Heart right ventricle (tissue), 16 donors: ENCODE results near the gene FIGLA. TPM values are rescaled to one million over a fixed set of nuclear protein-coding genes. Genes with fewer than 3 reads are reported as not detected.
A peak's percentile ranks its signal among the peaks of the same experiment; 100 is the strongest.

Experiments
- ATAC-seq, 8 donors: fragments of 200-7000 bp; cut with Tn5 transposase; one replicate each; pipeline ENCODE4 v1.9.1; 2020; ENCODE audit warnings: mild to moderate bottlenecking in 8 of 8, moderate library complexity in 8 of 8, moderate number of reproducible peaks in 1 of 8
- DNase-seq, 2 donors: peaks; one replicate each; pipeline ENCODE4 v3.0.0-alpha.2; 2020
- H3K27ac ChIP-seq, 10 donors: fragments of 200-600 bp; sonication (generic) in 2 of 10; one replicate each; pipeline versions ENCODE4 v1.5.0 to v1.8.0; 2020 to 2022; ENCODE audit warnings: mild to moderate bottlenecking in 3 of 10
- H3K27me3 ChIP-seq, 7 donors: fragments of 200-600 bp; one replicate each; pipeline ENCODE4 v1.8.0; 2021 to 2022; ENCODE audit warnings: mild to moderate bottlenecking in 2 of 7
- H3K36me3 ChIP-seq, 9 donors: fragments of 200-600 bp; sonication (generic) in 1 of 9; one replicate each; pipeline versions ENCODE4 v1.5.0 to v1.8.0; 2020 to 2022; ENCODE audit warnings: mild to moderate bottlenecking in 2 of 9
- H3K4me1 ChIP-seq, 9 donors: fragments of 200-600 bp; sonication (generic) in 1 of 9; one replicate each; pipeline versions ENCODE4 v1.5.0 to v1.8.0; 2020 to 2022; ENCODE audit warnings: mild to moderate bottlenecking in 4 of 9
- H3K4me3 ChIP-seq, 10 donors: fragments of 200-600 bp; sonication (generic) in 2 of 10; one replicate each; pipeline versions ENCODE4 v1.5.0 to v1.8.0; 2020 to 2022; ENCODE audit warnings: mild to moderate bottlenecking in 7 of 10, moderate library complexity in 2 of 10
- H3K9me3 ChIP-seq, 11 donors: fragments of 200-600 bp in 10 of 11; sonication (generic) in 2 of 11; one replicate each; pipeline versions ENCODE4 v1.5.0 to v1.8.0; 2013 to 2022; ENCODE audit warnings: mild to moderate bottlenecking in 2 of 11, control low read depth in 1 of 11, moderate library complexity in 1 of 11
- CTCF ChIP-seq, 9 donors: fragments of 200-600 bp; sonication (generic) in 2 of 9; IDR thresholded peaks; one replicate each; pipeline versions ENCODE4 v1.5.0 to v1.8.0; 2021 to 2022; ENCODE audit warnings: antibody characterized with exemption in 9 of 9, mild to moderate bottlenecking in 5 of 9, moderate library complexity in 1 of 9
- WGBS, 2 donors: extraction: QIAGEN DNeasy Blood & Tissue Kit; methylation state at CpG; one replicate each; pipeline ENCODE4 v1.1.7; 2013; ENCODE audit warnings: inconsistent platforms in 1 of 2; 5-methylcytosine and 5-hydroxymethylcytosine counted together
- intact Hi-C, 10 donors: fragments of 100-400 bp; cut with DNase I; formaldehyde crosslinking; loops; one replicate each; pipeline versions ENCODE4 v1.11.1 to v1.14.2; 2022
- polyA plus RNA-seq, 2 donors: library from polyadenylated mRNA; stranded (reverse); fragments of 200-250 nt; gene quantifications; one replicate each; pipeline ENCODE4 v1.2.3, GENCODE V29; 2013
- total RNA-seq, 10 donors: library from RNA; stranded (reverse); fragmentation: NEBNext Ultra II Directional in 3 of 10; extraction: Animal tissue kit (Norgen Biotek cat#: 25700) in 3 of 10; gene quantifications; one replicate each; pipeline versions ENCODE4 v1.2.1 to v1.2.4, GENCODE V29; 2021 to 2023
- donor health status: Arrhythmogenic right ventricular cardiomyopathy.
- donor health status: ischemic (EF 13 %, LVEDD 7.1; RV severe dilation, severe dysfunction).
- donor health status: healthy with polysubstance abuse.
- donor health status: DM: no; HTN: yes; CAD: no.
- donor health status: DM: no; HTN: no; CAD: no.
- donor health status: ischemic (EF 25% LVEDD 6.9; RV normal size, moderate dysfunction).
- donor health status: ischemic (EF 25% LVEDD 5.7; RV mildly dilated, moderate dysfunction).
- donor health status: healthy.
- donor health status: DM: yes; HTN: yes; CAD: no.
- donor health status: Ischemic cardiomyopathy.
- donor health status: ischemic (EF 35%, LVEDD 5.7; RV mildly dilated, moderate dysfunction).
- donor health status: nonischemic (EF 11% LVEDD 7.7; RV severe dilation, severe dysfunction).
- donor health status: DM: yes; HTN: yes; CAD: no.
- donor health status: PGD.
- donor health status: ischemic (EF 29% LVEDD 5.4; RV normal size, mild dysfunction).
- donor health status: nonischemic (EF 23%, LVEDD 6.1; RV moderate dilation, normal function).

FIGLA gene
- total and polyA plus RNA-seq, 12 donors, result 0.36 to 0.51 TPM; not detected in 10

DNA sequence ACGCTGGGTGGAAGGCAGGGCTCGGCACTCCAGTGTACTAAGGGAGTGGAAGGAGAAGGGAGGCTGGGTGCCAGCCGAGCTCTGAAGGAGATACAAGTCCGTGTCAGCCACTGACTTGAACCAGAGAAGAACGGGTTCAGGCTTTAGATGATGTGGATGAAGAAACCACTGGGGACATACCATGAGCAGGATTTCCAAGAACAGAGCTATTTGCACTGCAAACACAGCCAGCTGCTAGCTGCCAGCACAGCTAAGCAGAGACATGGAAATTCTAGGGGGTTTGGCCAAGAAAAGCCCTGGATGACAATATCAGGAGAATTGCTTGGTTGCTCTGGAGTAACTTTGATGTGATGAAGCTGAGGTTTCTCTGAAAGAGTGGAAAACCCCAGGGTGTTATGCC, 39.9 kb upstream of the FIGLA start:
- Histone ChIP-seq H3K36me3 (no peaks in the 10 kb centered on the region), H3K4me1 (peaks cover 0 to 47% (median 34%) of the 10 kb centered on the region in 9 donors), H3K27me3 (peaks cover 0 to 4% (median 0%) of the 10 kb centered on the region in 7 donors), H3K4me3 (no peak overlapping the region), H3K27ac (peak overlapping the region in 2 of 10 donors; percentile 53 to 58), H3K9me3 (no peaks in the 10 kb centered on the region)
- ATAC-seq (peak in 6 of 8 donors; percentile 17 to 61 (median 35)), DNase-seq (peak in 1 of 2 donors; percentile 12)
- intact Hi-C loops, result no loop called here
- TF ChIP-seq CTCF (IDR thresholded peaks at IDR 0.05), result no peak
- WGBS, 2 donors, result 40% methylated on average over 5 of the region's 5 CpGs

- no peaks in the 10 kb centered on the region for H3K36me3 ChIP-seq
- ATAC-seq, result peak in 2 of 8 donors; percentile 10 to 23
- H3K27ac ChIP-seq, result peak overlapping the region in 3 of 10 donors; percentile 34 to 58 (median 53)
- H3K4me1 ChIP-seq, result peaks cover 0 to 47% (median 34%) of the 10 kb centered on the region in 9 donors
- no peak overlapping the region for H3K4me3 ChIP-seq
- intact Hi-C loops, result no loop called here
- 46 to 71% methylated on average over 1 of the region's 1 CpG for WGBS, 2 donors
- peaks cover 0 to 4% (median 0%) of the 10 kb centered on the region in 7 donors for H3K27me3 ChIP-seq
- TF ChIP-seq CTCF (IDR thresholded peaks at IDR 0.05), result no peak
- DNase-seq, result no peak
- H3K9me3 ChIP-seq, result no peaks in the 10 kb centered on the region
Observed at GRCh38 chr2:70829916-70830315, 39.5 kb upstream of the FIGLA start.

DNA sequence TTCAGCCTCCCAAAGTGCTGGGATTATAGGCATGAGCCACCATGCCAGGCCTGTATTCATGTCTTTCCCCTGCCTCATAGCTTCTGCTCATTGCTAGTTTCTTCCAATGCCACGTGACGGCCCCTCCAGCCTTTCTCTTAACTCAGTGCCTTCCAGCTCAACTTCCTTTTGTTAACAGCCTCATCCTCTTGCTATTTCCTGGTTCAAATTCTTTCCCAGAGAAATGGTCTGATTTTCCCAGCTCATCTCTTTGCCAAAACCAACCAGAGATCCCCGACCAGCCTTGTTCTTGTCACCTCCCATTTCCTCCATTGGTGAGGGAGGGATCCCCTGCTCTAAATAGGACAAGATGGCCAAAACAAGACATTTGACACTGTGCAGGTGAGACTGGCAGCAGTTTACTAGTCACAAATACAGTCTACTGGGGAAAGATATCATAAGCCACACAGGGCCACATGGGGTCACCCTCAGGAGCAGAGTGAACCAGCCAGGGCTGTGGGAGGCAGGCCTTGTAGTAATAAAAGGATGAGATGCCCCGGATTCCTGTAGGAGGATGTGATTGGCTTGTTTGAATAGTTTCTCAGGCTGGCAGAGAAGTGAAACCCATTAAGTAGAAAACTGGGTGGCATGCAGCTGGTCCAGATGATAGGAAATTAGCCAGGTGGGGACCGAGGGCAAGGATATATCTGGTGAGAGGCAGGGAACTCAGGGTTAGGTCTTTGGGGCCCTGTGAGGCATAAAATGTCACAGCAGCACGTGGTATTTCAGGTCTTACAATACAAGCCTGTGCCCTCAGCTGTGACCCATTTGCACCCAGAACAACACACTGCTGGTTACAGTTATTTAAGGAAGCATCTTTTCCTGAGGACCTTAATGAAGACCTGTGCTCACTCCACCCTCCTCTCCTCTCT, 38.7 kb upstream of the FIGLA start:
- DNase-seq, result peak in 1 of 2 donors; percentile 22
- Histone ChIP-seq H3K4me1 (peaks cover 0 to 47% (median 34%) of the 10 kb centered on the region in 9 donors), H3K36me3 (no peaks in the 10 kb centered on the region), H3K27ac (peak overlapping the region in 6 of 10 donors; percentile 15 to 58 (median 30)), H3K27me3 (peaks cover 0 to 3% (median 0%) of the 10 kb centered on the region in 7 donors), H3K9me3 (no peaks in the 10 kb centered on the region), H3K4me3 (no peak overlapping the region)
- no peak for TF ChIP-seq CTCF (IDR thresholded peaks at IDR 0.05)
- 53 to 70% methylated on average over 6 of the region's 6 CpGs for WGBS, 2 donors
- ATAC-seq, result peak; percentile 44 to 74 (median 53)
- intact Hi-C loops, result no loop called here

GRCh38 chr2:70828115-70828514, 37.7 kb upstream of the FIGLA start:
- H3K27ac ChIP-seq, result peak overlapping the region in 5 of 10 donors; percentile 9 to 53 (median 20)
- no peaks in the 10 kb centered on the region for H3K27me3 ChIP-seq
- H3K9me3 ChIP-seq, result no peaks in the 10 kb centered on the region
- intact Hi-C loops, result no loop called here
- ATAC-seq (no peak), DNase-seq (no peak)
- TF ChIP-seq CTCF (IDR thresholded peaks at IDR 0.05), result no peak
- no peaks in the 10 kb centered on the region for H3K36me3 ChIP-seq
- H3K4me1 ChIP-seq, result peaks cover 0 to 47% (median 34%) of the 10 kb centered on the region in 9 donors
- WGBS, 2 donors, result 79 to 85% methylated on average over 5 of the region's 5 CpGs
- H3K4me3 ChIP-seq, result no peak overlapping the region
